ENCODE measurements around the gene BDH1.

The BDH1 gene

GRCh38 chr3:197547306-197548011, 8.3 kb downstream of the BDH1 start:
- FAIRE-seq: no peak

- FAIRE-seq: no peak
Measured at GRCh38 chr3:197546307-197547085, 9.3 kb downstream of the BDH1 start.

- FAIRE-seq: no peak
Measured at GRCh38 chr3:197545571-197545970, 10.2 kb downstream of the BDH1 start.

GRCh38 chr3:197545101-197545500, 10.7 kb downstream of the BDH1 start:
- no peak for FAIRE-seq

- FAIRE-seq: no peak
Measured at GRCh38 chr3:197542741-197543454, 12.9 kb downstream of the BDH1 start.

GRCh38 chr3:197541756-197542539, 13.8 kb downstream of the BDH1 start:
- FAIRE-seq: no peak

GRCh38 chr3:197540961-197541377, 14.8 kb downstream of the BDH1 start:
- no peak for FAIRE-seq

- no peak for FAIRE-seq
Measured at GRCh38 chr3:197539651-197540051, 16.1 kb downstream of the BDH1 start.

GRCh38 chr3:197533927-197534725, 21.6 kb downstream of the BDH1 start:
- FAIRE-seq: no peak

GRCh38 chr3:197533396-197533795, 22.4 kb downstream of the BDH1 start:
- FAIRE-seq: no peak

- no peak for FAIRE-seq
Measured at GRCh38 chr3:197532388-197532787, 23.4 kb downstream of the BDH1 start.

- no peak for FAIRE-seq
Measured at GRCh38 chr3:197528190-197528589, 27.6 kb downstream of the BDH1 start.

- FAIRE-seq: no peak
Measured at GRCh38 chr3:197527569-197527968, 28.2 kb downstream of the BDH1 start.

GRCh38 chr3:197525706-197526105, 30.1 kb downstream of the BDH1 start:
- no peak for FAIRE-seq

- FAIRE-seq: no peak
Measured at GRCh38 chr3:197524128-197524527, 31.6 kb downstream of the BDH1 start.

GRCh38 chr3:197523526-197523925, 32.2 kb downstream of the BDH1 start:
- FAIRE-seq: no peak

- no peak for FAIRE-seq
Measured at GRCh38 chr3:197522881-197523441, 32.8 kb downstream of the BDH1 start.

GRCh38 chr3:197522183-197522715, 33.5 kb downstream of the BDH1 start:
- no peak for FAIRE-seq

GRCh38 chr3:197521277-197522182, 34.2 kb downstream of the BDH1 start:
- no peak for FAIRE-seq
